LoVo (cell line): ENCODE results near the gene GLUL.
"Not testable (repeated sequence)": the region's sequence is repeated elsewhere in the genome, so short reads cannot be mapped to it uniquely, and the experiment has no call there.

ENCODE experiments used
- DNase-seq: peaks from one replicate; pipeline ENCODE4 v3.0.0-alpha.2; 2016; ENCODE audit warnings: low spot score

The GLUL gene

DNA sequence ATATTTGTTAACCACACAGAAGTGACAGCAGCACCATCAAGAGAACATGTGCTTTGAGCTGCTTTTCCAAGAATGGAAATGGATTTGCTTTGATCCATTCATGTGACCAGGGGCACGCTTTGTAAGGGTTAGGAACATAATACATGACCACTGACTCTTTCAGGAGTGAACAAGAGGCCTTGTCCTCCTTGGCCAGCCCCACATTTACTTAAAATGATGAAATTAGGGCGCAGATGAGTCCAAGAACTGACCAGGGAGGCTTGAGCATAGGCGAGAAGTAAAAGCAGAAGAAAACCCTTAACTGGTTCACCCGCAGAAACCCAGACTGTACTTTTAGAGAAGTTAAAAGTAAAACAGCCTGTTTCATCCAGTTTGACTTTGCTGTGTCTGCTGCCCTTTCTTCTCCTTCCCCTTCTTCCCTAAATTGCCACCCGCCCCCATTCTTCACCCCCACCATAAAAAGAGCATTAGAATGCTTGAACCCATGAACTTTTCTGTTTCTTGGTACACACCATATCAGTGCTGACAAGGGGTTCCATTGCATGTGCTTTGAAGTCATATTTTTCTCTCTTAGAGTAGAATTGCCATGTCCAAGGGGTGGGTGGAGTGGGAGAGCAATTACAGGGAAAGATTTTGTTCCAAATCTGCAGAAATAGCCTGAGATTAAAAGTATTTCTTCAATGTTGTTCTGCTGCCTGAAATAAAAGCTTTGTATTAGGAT, 2.6 kb upstream of the GLUL start:
- no peak for DNase-seq

GRCh38 chr1:182392050-182393028, 749 bp upstream of the GLUL start:
- DNase-seq = peak; percentile 18

DNA sequence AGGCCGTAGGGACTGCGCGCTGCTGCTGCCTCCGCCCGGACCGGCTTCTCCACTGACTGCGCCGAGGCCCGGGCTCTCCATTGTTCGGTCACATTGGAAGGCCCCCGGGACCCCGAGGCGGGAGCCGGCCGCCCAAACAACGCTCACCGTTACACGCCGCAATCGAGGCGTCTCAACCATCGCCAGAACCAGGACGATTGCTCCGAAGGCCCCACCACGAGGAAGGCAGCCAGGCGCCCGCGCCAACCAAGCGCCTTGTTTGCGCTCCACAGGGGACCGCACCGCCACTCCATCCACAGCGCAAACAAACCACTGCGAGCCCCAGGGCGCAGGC, 595 bp downstream of the GLUL start:
- DNase-seq = no peak

GRCh38 chr1:182389619-182390047, 2.0 kb downstream of the GLUL start:
- DNase-seq = no peak

DNA sequence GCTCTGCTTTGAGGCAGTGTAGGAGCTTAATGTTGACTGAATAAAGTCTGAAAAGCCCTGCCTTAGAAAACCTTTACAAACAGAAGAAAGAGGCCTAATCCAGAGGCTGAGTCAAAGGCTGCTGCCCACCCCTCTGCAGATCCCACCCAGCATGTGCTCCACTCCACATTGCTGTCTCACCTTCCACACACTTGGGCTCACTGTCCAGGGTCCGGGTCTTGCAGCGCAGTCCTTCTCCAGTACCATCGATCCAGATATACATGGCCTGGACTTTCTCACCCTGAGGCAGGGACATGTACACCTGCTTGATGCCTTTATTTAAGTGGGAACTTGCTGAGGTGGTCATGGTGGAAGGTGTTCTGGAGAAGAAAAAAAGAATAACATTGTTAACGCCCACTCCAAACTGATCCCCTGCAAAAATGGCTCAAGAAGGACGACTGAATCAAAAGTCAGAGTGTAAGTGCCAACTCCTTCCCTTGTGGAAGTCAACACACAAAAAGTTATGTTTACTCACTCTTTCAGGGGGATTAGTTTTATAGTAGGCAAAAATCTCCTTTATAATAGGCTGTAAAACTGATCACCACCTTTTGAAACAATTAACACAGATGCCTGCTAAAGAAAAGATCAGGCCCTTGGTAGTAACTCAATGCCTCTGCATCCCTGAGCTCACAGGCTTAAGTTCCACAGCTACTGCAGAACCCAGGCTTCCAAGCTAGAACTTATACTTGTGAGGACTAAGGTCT, 3.0 kb downstream of the GLUL start:
- no peak for DNase-seq

DNA sequence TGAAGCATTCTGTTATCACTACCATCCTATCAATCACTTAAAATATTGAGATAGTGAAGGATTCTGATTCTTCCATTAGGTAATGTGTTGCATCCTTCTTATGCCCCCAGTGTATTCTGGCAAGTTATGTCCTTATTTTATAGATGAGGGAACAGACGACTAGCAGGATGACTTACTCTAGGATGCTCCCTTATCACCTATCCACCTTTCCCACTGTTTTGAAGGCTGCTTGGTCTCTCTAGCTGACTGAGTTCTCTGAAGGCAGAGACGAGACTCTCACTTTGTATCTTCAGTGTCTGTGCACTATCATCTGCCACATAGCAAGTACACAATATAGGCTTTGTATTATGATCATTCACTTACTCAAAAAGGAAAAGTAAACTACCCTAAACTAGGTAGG, 4.0 kb downstream of the GLUL start:
- DNase-seq = no peak

GRCh38 chr1:182386980-182387379, 4.6 kb downstream of the GLUL start:
- no peak for DNase-seq

DNA sequence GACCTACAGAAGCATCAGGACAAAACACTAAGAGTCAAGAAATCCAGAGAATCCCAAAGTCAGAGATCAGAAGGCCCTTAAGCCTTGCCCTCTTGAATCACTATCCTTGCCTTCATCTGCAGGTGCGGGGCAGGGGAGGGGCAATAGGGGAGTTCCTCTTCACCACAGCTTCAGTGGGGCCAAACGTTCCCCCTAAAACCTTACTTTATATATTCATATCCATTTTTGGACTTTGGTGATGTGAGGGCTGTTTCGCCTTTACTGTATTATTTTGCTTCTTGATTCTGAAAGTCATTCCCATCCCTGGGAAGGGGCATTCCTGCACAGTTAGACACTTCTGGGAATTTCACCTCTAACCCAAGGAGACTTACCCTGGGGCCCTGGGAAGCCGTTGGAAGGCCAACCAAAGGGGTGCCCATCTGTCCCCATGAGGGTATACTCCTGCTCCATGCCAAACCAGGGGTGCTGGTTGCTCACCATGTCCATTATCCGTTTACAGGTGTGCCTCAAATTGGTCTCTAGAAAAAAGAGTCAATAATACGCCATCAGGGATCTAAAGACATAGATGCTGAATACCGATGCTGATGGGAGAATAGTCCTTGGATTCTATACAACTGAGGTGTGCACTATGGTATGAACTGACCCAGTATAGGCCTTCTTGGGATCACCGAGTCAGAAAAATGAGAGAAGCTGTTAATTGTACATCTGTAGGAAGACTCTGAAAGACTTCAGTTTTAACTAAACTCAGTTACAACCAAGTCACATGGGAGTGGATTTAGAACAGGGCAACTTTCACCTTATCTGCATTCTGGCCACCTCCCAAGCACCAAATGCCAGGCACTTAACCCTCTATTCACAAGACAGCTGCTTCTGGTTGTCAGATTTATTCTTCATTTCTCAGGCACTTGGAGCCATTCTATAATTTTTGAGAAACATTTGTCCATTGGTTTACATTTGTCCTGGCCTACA, 5.4 kb downstream of the GLUL start:
- no peak for DNase-seq

GRCh38 chr1:182384387-182384960, 7.1 kb downstream of the GLUL start:
- DNase-seq = no peak

DNA sequence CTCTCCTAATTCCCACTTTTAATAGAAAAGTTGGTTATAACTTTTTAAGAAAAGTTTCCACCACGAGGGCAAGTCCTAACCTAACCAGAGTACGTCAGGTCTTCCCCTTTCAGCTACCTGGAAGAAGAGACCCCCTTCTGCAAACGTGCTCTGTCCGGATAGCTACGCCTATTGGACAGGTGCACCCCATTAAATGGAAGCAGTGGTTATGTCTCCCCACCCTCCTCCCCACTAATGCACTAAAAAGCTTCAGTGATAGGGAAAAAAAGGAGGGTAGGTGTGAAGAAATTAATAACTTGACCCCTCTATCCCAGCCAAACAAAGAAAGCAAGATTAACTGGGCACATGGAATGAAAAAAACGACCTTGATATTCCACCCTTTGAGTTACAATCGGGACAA, 7.7 kb downstream of the GLUL start:
- no peak for DNase-seq

- DNase-seq = no peak
These were observed 8.4 kb downstream of the GLUL start for GRCh38 chr1:182383037-182383661.

DNA sequence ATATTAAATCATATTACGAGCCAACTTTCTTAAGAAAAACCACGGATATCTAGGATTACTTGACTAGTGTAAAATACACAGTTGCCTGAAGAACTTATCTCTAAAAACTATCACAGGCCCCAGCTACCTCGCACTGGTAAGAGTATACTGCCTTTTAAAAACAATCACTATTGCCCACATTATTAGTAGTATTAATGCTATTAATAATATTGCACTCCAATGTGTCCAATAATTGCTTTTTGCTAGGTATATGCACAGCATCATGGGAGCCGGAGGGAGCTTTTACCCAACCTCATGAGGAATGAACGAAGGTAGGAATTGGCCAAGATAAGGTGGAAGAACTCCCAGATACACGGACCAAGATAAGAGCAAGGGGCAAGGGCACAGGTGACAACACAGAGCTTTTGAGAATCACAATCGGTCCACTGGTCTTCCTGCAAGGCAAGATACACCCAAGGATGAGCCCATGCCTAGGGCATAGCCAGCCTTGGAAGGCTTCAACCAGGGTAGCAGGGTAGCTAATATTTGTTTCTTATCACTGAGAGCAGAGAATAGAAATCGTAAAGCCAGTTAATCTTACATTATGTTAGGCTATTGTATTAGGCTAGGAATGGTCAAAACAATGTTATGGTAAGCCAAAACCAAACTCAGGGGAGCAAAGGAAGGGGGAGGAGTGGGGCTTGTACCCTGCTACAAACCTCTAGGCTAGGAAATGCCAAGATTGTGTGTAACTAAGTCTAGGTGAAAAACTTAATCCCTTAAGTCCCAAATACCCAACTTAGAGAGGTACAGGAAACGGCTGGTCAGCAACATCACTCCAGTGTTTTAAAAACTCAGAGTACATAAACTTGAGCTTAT, 9.4 kb downstream of the GLUL start:
- no peak for DNase-seq

GRCh38 chr1:182380199-182380598, 11.4 kb downstream of the GLUL start:
- no peak for DNase-seq

- DNase-seq = not testable (repeated sequence)
These were observed 11.8 kb downstream of the GLUL start for GRCh38 chr1:182379781-182380180.

DNA sequence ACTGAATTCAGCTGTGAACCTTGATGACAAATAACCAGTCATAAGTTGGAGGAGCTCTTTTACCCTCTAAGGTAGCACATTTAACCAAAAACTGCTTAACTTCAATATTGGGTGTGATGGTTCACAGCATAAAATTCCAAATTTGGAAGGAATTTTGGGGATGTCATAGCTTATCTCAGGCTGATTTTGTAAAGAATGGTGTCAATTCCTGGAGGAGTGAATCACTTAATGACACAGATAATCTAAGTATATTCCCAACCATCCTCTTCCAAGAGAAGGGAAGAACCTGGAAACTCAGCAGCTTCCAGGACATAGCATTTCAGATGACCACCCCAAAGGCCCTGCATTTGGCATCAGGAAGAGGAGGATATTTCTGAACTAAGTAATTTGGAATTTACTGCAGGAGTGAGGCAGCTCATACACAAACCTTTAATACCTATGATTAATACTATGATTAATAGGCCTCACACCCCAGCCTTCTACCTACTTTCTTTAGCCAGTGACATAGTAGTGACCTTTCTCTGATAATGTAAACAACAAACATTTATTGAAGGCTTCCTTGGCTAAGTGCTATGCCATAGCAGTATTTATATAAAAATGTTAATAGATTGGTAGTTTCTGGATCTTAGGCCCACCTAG, 14.5 kb downstream of the GLUL start:
- DNase-seq = no peak

DNA sequence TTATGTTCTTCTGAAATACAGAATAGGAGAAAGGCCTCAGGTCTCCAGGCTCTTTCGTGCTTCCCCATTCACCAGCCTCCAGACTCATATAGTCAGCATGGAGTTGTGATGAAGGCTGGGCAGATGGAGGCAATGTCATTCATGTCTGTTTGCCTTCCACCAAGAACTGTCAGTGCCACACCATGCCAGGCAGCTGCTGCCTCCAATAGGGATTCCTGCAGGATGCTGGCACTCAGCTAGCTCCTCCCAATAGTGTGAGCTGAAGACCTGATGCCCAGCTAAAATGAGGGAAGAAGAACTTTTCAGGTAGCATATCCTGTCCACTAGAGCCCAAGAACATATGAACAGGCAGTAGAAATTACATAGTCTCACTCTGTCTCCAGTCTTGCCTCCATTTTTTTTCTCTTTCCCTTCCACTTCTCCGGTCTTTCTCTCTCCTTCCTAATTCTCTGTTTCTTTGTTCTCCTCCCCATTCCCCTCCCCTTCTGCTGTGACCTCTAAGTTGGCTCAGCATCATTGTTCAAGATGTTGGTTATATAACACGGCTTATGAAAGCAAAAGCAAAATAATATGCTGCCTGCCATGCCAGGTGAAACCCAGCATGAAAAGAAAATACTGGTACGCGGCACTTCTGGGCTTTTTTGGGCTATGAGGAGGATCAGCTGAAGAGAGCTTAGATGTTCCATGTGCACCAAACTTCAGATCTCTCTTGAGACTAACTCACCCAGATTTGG, 17.3 kb downstream of the GLUL start:
- DNase-seq = no peak

- DNase-seq = no peak
These were observed 21.1 kb downstream of the GLUL start for GRCh38 chr1:182370532-182370931.

DNA sequence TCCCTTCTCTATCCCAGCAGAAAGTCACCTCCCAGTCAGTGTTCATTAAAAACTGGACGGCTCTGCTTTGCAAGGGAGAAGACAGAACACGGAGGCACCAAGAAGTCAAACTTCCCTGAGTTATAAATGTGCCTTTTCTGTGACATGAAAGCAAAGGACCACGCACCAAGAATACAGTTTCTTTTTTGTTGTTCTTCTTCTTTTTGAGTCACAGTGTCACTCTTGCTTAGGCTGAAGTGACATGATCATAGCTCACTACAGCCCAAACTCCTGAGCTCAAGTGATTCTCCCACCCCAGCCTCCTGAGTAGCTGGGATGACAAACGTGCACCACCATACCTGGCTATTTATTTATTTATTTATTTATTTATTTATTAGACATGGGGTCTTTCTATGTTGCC, 22.7 kb downstream of the GLUL start:
- DNase-seq = no peak
